ENCODE results near the gene HSFX3.
"Not testable (repeated sequence)": the region's sequence is repeated elsewhere in the genome, so short reads cannot be mapped to it uniquely, and the experiment has no call there.

DNA sequence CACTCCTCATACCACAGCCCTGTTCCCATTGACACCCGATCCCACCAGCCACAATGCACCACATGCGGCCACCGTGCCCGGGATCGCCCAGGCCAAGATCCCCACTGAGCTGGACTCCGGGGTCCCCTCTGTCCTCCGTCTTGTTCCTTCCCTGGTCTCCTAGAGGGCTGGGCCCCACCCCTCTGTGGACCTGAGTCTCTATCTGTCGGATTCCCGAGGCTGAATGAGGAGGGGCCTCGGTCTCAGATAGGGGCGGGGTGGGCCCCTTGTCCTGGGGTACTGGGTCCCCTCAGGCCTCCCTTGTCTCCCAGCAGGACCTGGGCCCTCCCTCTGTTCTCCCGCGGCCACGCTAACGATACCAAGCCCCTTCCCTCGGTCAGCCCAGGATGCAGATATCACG is 35.9 kb upstream of the HSFX3 start:
- TF ChIP-seq POLR2A, EP300, CTCF (IDR thresholded peaks at IDR 0.05): not testable (repeated sequence)

Measured in gastroesophageal sphincter (tissue), 3 donors.